Mesendoderm (in vitro differentiated cells): ENCODE results near the gene LRP8.

ENCODE experiments used
- DNase-seq: peaks from one replicate; pipeline ENCODE4 v3.0.0; 2013
- H2AK5ac ChIP-seq: 2 replicates; pipeline ENCODE4 v1.6.1; 2013; ENCODE audit warnings: low read length, inconsistent platforms
- H2BK120ac ChIP-seq: 2 replicates; pipeline ENCODE4 v1.6.1; 2013; ENCODE audit warnings: low read depth, mild to moderate bottlenecking, low read length, moderate library complexity, mixed read lengths
- H2BK15ac ChIP-seq: replicated peaks from 2 replicates; pipeline ENCODE4 v1.6.1; 2013; ENCODE audit warnings: low read depth, mild to moderate bottlenecking, moderate library complexity
- H2BK5ac ChIP-seq: 2 replicates; pipeline ENCODE4 v1.6.1; 2013; ENCODE audit warnings: low read length, inconsistent platforms
- H3K18ac ChIP-seq: 2 replicates; pipeline ENCODE4 v1.6.1; 2013; ENCODE audit warnings: mild to moderate bottlenecking, low read length, mixed read lengths
- H3K23ac ChIP-seq: one replicate; pipeline ENCODE4 v1.6.1; 2013; ENCODE audit warnings: low read length
- H3K27ac ChIP-seq: 2 replicates; pipeline ENCODE4 v1.5.1; 2013; ENCODE audit warnings: low read depth, mild to moderate bottlenecking, inconsistent platforms, low read length, moderate library complexity
- H3K27me3 ChIP-seq: 2 replicates; pipeline ENCODE4 v1.6.1; 2013; ENCODE audit warnings: low read length, control low read depth, mild to moderate bottlenecking, inconsistent platforms; ENCODE audit not compliant: insufficient read depth, poor library complexity
- H3K36me3 ChIP-seq: 2 replicates; pipeline ENCODE4 v1.6.1; 2013; ENCODE audit warnings: low read length, inconsistent platforms; ENCODE audit not compliant: control insufficient read depth, insufficient read depth
- H3K4ac ChIP-seq: one replicate; pipeline ENCODE4 v1.6.1; 2013; ENCODE audit warnings: low read depth, mild to moderate bottlenecking, low read length, moderate library complexity
- H3K4me1 ChIP-seq: 2 replicates; pipeline ENCODE4 v1.6.1; 2013; ENCODE audit warnings: low read depth, low read length, inconsistent platforms; ENCODE audit not compliant: control insufficient read depth
- H3K4me2 ChIP-seq: 2 replicates; pipeline ENCODE4 v1.6.1; 2013; ENCODE audit warnings: low read length
- H3K4me3 ChIP-seq: 2 replicates; pipeline ENCODE4 v1.5.1; 2013; ENCODE audit warnings: mild to moderate bottlenecking, low read length
- H3K56ac ChIP-seq: one replicate; pipeline ENCODE4 v1.6.1; 2013; ENCODE audit warnings: low read length
- H3K79me1 ChIP-seq: 2 replicates; pipeline ENCODE4 v1.6.1; 2013; ENCODE audit warnings: low read length, inconsistent platforms
- H3K79me2 ChIP-seq: 2 replicates; pipeline ENCODE4 v1.6.1; 2013; ENCODE audit warnings: mild to moderate bottlenecking, low read length; ENCODE audit not compliant: control insufficient read depth, insufficient read depth
- H3K9ac ChIP-seq: 2 replicates; pipeline ENCODE4 v1.6.1; 2013; ENCODE audit warnings: low read length, inconsistent platforms
- H4K5ac ChIP-seq: one replicate; pipeline ENCODE4 v1.6.1; 2013; ENCODE audit warnings: low read length
- H4K8ac ChIP-seq: one replicate; pipeline ENCODE4 v1.6.1; 2013; ENCODE audit warnings: low read depth, mild to moderate bottlenecking, control low read depth, low read length, moderate library complexity
- WGBS: extraction: QIAGEN DNeasy Blood & Tissue Kit; methylation state at CpG from one replicate; pipeline ENCODE4 v1.1.7; 2013; ENCODE audit warnings: low lambda C conversion rate, missing lambda C conversion rate; ENCODE audit not compliant: insufficient coverage; ENCODE audit errors: extremely low coverage; 5-methylcytosine and 5-hydroxymethylcytosine counted together

LRP8 gene

GRCh38 chr1:53238197-53239155, 89.4 kb downstream of the LRP8 start, which contains the start of gene MAGOH:
Gene MAGOH (minus strand): TSS chr1:53238518. CDS start chr1:53238448, 70 bp downstream.
- Histone ChIP-seq H3K18ac (peak within 1 kb of the TSS; percentile 33), H3K36me3 (no peaks in the 10 kb centered on the region)

GRCh38 chr1:53237638-53238037, 90.2 kb downstream of the LRP8 start:
- peak overlapping the region; percentile 91 for H3K9ac ChIP-seq
- peak; percentile 30 for DNase-seq
- no peak overlapping the region for H3K18ac ChIP-seq
- no peak overlapping the region for H3K23ac ChIP-seq
- H3K4me2 ChIP-seq, result peak overlapping the region; percentile 72
- H3K79me2 ChIP-seq, result peaks cover 16% of the 10 kb centered on the region
- peak overlapping the region; percentile 96 for H3K56ac ChIP-seq
- H4K8ac ChIP-seq, result no peak overlapping the region
- H3K79me1 ChIP-seq, result peaks cover 15% of the 10 kb centered on the region
- H3K4me1 ChIP-seq, result no peaks in the 10 kb centered on the region
- H2AK5ac ChIP-seq, result no peak overlapping the region
- no peak overlapping the region for H4K5ac ChIP-seq
- H2BK15ac ChIP-seq, result no peak overlapping the region
- H3K4ac ChIP-seq, result no peak overlapping the region
- H3K36me3 ChIP-seq, result peaks cover 2% of the 10 kb centered on the region
- no peak overlapping the region for H2BK120ac ChIP-seq
- H3K27me3 ChIP-seq, result no peaks in the 10 kb centered on the region
- no peak overlapping the region for H3K27ac ChIP-seq
- H2BK5ac ChIP-seq, result no peak overlapping the region
- no CpG with 5 or more reads among the region's 8 CpGs for WGBS
- peak overlapping the region; percentile 94 for H3K4me3 ChIP-seq

More at GRCh38 chr1:53238197-53239155, 89.4 kb downstream of the LRP8 start, which contains the start of gene MAGOH:
- peak; percentile 98 for DNase-seq
- no peaks in the 10 kb centered on the region for H3K27me3 ChIP-seq
- H3K4me2 ChIP-seq, result peak within 1 kb of the TSS; percentile 92
- peak within 1 kb of the TSS; percentile 29 for H4K8ac ChIP-seq
- H4K5ac ChIP-seq, result peak within 1 kb of the TSS; percentile 59
- peak within 1 kb of the TSS; percentile 51 for H2BK5ac ChIP-seq
- no peaks in the 10 kb centered on the region for H3K4me1 ChIP-seq
- H2BK15ac ChIP-seq, result no peak within 1 kb of the TSS
- H3K79me2 ChIP-seq, result peaks cover 16% of the 10 kb centered on the region
- H2AK5ac ChIP-seq, result peak within 1 kb of the TSS; percentile 37
- H3K9ac ChIP-seq, result peak within 1 kb of the TSS; percentile 91
- H3K4me3 ChIP-seq, result peak within 1 kb of the TSS; percentile 94
- H3K23ac ChIP-seq, result no peak within 1 kb of the TSS
- H3K79me1 ChIP-seq, result peaks cover 15% of the 10 kb centered on the region
- no CpG with 5 or more reads among the region's 64 CpGs for WGBS
- H3K27ac ChIP-seq, result peak within 1 kb of the TSS; percentile 19
- H3K56ac ChIP-seq, result peak within 1 kb of the TSS; percentile 96
- peak within 1 kb of the TSS; percentile 98 for H3K4ac ChIP-seq
- no peak within 1 kb of the TSS for H2BK120ac ChIP-seq

GRCh38 chr1:53220962-53221286, 106.9 kb downstream of the LRP8 start:
- H3K79me2 ChIP-seq, result no peaks in the 10 kb centered on the region
- no CpG with 5 or more reads among the region's 3 CpGs for WGBS
- H3K36me3 ChIP-seq, result peaks cover 3% of the 10 kb centered on the region
- no peak overlapping the region for H2BK5ac ChIP-seq
- H3K4ac ChIP-seq, result no peak overlapping the region
- no peaks in the 10 kb centered on the region for H3K27me3 ChIP-seq
- peak overlapping the region; percentile 77 for H3K4me2 ChIP-seq
- H2BK120ac ChIP-seq, result no peak overlapping the region
- H4K5ac ChIP-seq, result no peak overlapping the region
- no peak overlapping the region for H3K23ac ChIP-seq
- no peak for DNase-seq
- H3K9ac ChIP-seq, result peak overlapping the region; percentile 92
- no peak overlapping the region for H3K18ac ChIP-seq
- peak overlapping the region; percentile 98 for H3K56ac ChIP-seq
- H3K79me1 ChIP-seq, result peaks cover 2% of the 10 kb centered on the region
- no peak overlapping the region for H2BK15ac ChIP-seq
- no peak overlapping the region for H3K27ac ChIP-seq
- H4K8ac ChIP-seq, result no peak overlapping the region
- H2AK5ac ChIP-seq, result no peak overlapping the region
- peak overlapping the region; percentile 30 for H3K4me3 ChIP-seq
- peaks cover 4% of the 10 kb centered on the region for H3K4me1 ChIP-seq

- Histone ChIP-seq H3K4me3 (peak within 1 kb of the TSS; percentile 49), H4K5ac (no peak within 1 kb of the TSS), H3K36me3 (peaks cover 3% of the 10 kb centered on the region), H2BK15ac (no peak within 1 kb of the TSS), H3K23ac (peak within 1 kb of the TSS; percentile 74), H3K79me2 (no peaks in the 10 kb centered on the region), H3K27ac (peak within 1 kb of the TSS; percentile 55), H3K79me1 (peaks cover 2% of the 10 kb centered on the region), H3K4me1 (peaks cover 4% of the 10 kb centered on the region), H2AK5ac (no peak within 1 kb of the TSS), H4K8ac (no peak within 1 kb of the TSS), H3K9ac (peak within 1 kb of the TSS; percentile 92), H3K27me3 (no peaks in the 10 kb centered on the region), H3K56ac (peak within 1 kb of the TSS; percentile 98), H2BK5ac (peak within 1 kb of the TSS; percentile 28), H3K4me2 (peak within 1 kb of the TSS; percentile 77), H3K4ac (no peak within 1 kb of the TSS), H3K18ac (peak within 1 kb of the TSS; percentile 8), H2BK120ac (no peak within 1 kb of the TSS)
- peak; percentile 96 for DNase-seq
- no CpG with 5 or more reads among the region's 61 CpGs for whole genome bisulfite sequencing
Measured at GRCh38 chr1:53220171-53220961, 107.5 kb downstream of the LRP8 start, which contains the start of gene CZIB. Gene CZIB (minus strand): TSS chr1:53220634. CDS start chr1:53220575, 59 bp downstream.

GRCh38 chr1:53219711-53220110, 108.2 kb downstream of the LRP8 start:
- H3K4ac ChIP-seq, result no peak overlapping the region
- peak overlapping the region; percentile 49 for H3K4me3 ChIP-seq
- peaks cover 2% of the 10 kb centered on the region for H3K79me1 ChIP-seq
- peak overlapping the region; percentile 74 for H3K23ac ChIP-seq
- H2BK15ac ChIP-seq, result no peak overlapping the region
- H3K36me3 ChIP-seq, result peaks cover 3% of the 10 kb centered on the region
- H3K9ac ChIP-seq, result peak overlapping the region; percentile 91
- no peaks in the 10 kb centered on the region for H3K27me3 ChIP-seq
- no peak overlapping the region for H3K27ac ChIP-seq
- no peak overlapping the region for H2BK5ac ChIP-seq
- no peak overlapping the region for H4K5ac ChIP-seq
- H3K4me1 ChIP-seq, result peaks cover 4% of the 10 kb centered on the region
- WGBS, result no CpG with 5 or more reads among the region's 8 CpGs
- no peak overlapping the region for H2AK5ac ChIP-seq
- no peak overlapping the region for H3K18ac ChIP-seq
- no peak overlapping the region for H4K8ac ChIP-seq
- DNase-seq, result no peak
- no peak overlapping the region for H2BK120ac ChIP-seq
- peak overlapping the region; percentile 64 for H3K4me2 ChIP-seq
- peak overlapping the region; percentile 98 for H3K56ac ChIP-seq
- H3K79me2 ChIP-seq, result no peaks in the 10 kb centered on the region
